K562 treated with DMSO at 1 percent for 4 hours (cell line): Measurements from ENCODE around the gene POGZ. TPM values are rescaled to one million over a fixed set of nuclear protein-coding genes. Genes with fewer than 3 reads are reported as not detected.

ENCODE experiments used
- total RNA-seq: library from RNA; unstranded; fragments of 300-600 nt; gene quantifications from 2 replicates; pipeline ENCODE4 v1.2.3, GENCODE V29; 2022; ENCODE audit not compliant: insufficient read depth

Gene POGZ
- 16.4 and 20.7 TPM in 2 replicates for total RNA-seq

GRCh38 chr1:151459331-151460046 lies at the start of gene POGZ:
Gene POGZ, minus strand, starts transcription at chr1:151459494. Its CDS starts 17,290 bp downstream, at chr1:151442204.

GRCh38 chr1:151399324-151400171 lies 59.7 kb downstream of the POGZ start, which contains the start of gene PSMB4:
Gene PSMB4, plus strand, starts transcription at chr1:151399573. Its CDS starts 15 bp downstream, at chr1:151399588.

GRCh38 chr1:151372058-151372934 lies 87.0 kb downstream of the POGZ start, which contains the start of gene SELENBP1:
Gene SELENBP1, minus strand, starts transcription at chr1:151372705. Its CDS starts 64 bp downstream, at chr1:151372641.

Other genes with a start within 250 kb of the POGZ start
- gene PSMD4, start 204.8 kb downstream of the POGZ start, total RNA-seq = 281 and 328 TPM in 2 replicates
- gene ZNF687, start 177.2 kb downstream of the POGZ start, total RNA-seq = 32.1 and 35.0 TPM in 2 replicates
- gene PI4KB, start 132.1 kb downstream of the POGZ start, total RNA-seq = 45.5 and 52.6 TPM in 2 replicates
- gene RFX5, start 112.2 kb downstream of the POGZ start, total RNA-seq = 16.9 TPM in 2 replicates
- 38.9 and 48.8 TPM in 2 replicates for gene SELENBP1, start 86.8 kb downstream of the POGZ start, total RNA-seq
- 440 and 455 TPM in 2 replicates for gene PSMB4, start 59.9 kb downstream of the POGZ start, total RNA-seq
- gene CGN, start 51.9 kb upstream of the POGZ start, total RNA-seq = not detected in 2 replicates
- 7.3 and 7.4 TPM in 2 replicates for gene TUFT1, start 80.8 kb upstream of the POGZ start, total RNA-seq
- 3.8 and 4.0 TPM in 2 replicates for gene SNX27, start 152.6 kb upstream of the POGZ start, total RNA-seq